Measurements from ENCODE around the gene SLC25A45.

SLC25A45 gene

DNA sequence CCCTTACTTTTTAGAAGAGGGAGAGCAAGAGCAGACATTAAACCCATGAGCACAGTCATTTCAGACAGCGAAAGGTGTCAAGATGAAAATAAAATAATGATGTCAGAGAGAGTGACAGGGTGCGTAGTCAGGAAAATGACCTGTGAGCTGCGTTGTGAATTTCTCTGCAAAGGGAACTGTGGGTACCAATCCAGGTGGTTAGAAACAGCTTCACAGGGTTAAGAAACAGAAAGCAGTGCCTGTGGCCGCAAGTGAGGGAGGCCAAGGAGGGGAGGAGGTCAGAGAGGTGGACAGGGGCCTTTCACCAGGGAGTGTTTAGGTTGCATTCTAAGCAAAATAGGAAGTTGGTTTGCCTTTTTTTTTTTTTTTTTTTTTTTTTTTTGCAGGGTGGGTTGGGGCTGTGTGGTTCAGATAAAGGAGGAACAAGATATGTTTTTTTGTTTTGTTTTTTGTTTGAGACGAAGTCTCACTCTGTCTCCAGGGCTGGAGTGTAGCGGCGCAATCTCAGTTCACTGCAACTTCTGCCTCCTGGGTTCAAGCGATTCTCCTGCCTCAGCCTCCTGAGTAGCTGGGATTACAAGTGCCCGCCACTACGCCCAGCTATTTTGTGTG lies 20.0 kb downstream of the SLC25A45 start:
- Histone ChIP-seq H2AFZ (no peak overlapping the region), H3K79me2 (peaks cover 7% of the 10 kb centered on the region), H3K27ac (no peak overlapping the region), H3K4me2 (ENCODE audit: low read length) (no peak overlapping the region), H3K4me3 (ENCODE audit: low read depth, low read length) (no peak overlapping the region), H3K9me3 (ENCODE audit: control insufficient read depth, low read length) (no peaks in the 10 kb centered on the region), H3K36me3 (ENCODE audit: control insufficient read depth, insufficient read depth, low read length) (no peaks in the 10 kb centered on the region), H3K4me1 (no peaks in the 10 kb centered on the region), H3K27me3 (ENCODE audit: control insufficient read depth, insufficient read depth, low read length) (no peaks in the 10 kb centered on the region), H3K9ac (no peak overlapping the region)
- TF ChIP-seq, protein P1, sequence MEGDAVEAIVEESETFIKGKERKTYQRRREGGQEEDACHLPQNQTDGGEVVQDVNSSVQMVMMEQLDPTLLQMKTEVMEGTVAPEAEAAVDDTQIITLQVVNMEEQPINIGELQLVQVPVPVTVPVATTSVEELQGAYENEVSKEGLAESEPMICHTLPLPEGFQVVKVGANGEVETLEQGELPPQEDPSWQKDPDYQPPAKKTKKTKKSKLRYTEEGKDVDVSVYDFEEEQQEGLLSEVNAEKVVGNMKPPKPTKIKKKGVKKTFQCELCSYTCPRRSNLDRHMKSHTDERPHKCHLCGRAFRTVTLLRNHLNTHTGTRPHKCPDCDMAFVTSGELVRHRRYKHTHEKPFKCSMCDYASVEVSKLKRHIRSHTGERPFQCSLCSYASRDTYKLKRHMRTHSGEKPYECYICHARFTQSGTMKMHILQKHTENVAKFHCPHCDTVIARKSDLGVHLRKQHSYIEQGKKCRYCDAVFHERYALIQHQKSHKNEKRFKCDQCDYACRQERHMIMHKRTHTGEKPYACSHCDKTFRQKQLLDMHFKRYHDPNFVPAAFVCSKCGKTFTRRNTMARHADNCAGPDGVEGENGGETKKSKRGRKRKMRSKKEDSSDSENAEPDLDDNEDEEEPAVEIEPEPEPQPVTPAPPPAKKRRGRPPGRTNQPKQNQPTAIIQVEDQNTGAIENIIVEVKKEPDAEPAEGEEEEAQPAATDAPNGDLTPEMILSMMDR (IDR thresholded peaks at IDR 0.05): no peak

DNA sequence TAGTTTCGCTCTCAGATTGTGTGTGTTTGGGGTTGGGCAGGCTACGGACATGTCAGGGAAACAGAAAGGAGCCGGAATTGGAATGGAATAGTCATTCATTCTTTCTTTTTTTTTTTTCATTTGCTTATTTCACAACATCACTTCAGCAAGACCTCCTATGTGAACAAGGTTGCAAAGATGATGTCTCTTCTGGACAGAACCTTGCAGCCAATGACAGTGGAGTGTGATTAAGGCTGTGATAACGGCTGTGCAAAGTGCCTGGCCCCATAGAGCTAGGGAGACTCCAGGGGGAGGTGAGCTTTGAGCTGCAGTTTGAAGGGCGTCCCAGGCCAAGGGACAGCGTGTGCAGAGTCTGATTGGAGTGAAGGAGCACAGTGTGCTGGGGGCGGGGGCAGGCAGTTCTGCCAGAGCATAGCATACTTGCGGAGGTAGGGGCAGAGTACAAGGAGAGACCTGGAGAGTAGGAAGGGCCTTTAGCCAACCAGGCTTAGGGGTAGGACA lies 24.5 kb downstream of the SLC25A45 start:
- Histone ChIP-seq H3K9ac (no peak overlapping the region), H3K9me3 (ENCODE audit: control insufficient read depth, low read length) (no peaks in the 10 kb centered on the region), H2AFZ (no peak overlapping the region), H3K4me1 (no peaks in the 10 kb centered on the region), H3K79me2 (no peaks in the 10 kb centered on the region), H3K27ac (no peak overlapping the region), H3K36me3 (ENCODE audit: control insufficient read depth, insufficient read depth, low read length) (no peaks in the 10 kb centered on the region), H3K27me3 (ENCODE audit: control insufficient read depth, insufficient read depth, low read length) (no peaks in the 10 kb centered on the region), H3K4me2 (ENCODE audit: low read length) (no peak overlapping the region), H3K4me3 (ENCODE audit: low read depth, low read length) (no peak overlapping the region)
- TF ChIP-seq, protein P1 (IDR thresholded peaks at IDR 0.05): no peak

DNA sequence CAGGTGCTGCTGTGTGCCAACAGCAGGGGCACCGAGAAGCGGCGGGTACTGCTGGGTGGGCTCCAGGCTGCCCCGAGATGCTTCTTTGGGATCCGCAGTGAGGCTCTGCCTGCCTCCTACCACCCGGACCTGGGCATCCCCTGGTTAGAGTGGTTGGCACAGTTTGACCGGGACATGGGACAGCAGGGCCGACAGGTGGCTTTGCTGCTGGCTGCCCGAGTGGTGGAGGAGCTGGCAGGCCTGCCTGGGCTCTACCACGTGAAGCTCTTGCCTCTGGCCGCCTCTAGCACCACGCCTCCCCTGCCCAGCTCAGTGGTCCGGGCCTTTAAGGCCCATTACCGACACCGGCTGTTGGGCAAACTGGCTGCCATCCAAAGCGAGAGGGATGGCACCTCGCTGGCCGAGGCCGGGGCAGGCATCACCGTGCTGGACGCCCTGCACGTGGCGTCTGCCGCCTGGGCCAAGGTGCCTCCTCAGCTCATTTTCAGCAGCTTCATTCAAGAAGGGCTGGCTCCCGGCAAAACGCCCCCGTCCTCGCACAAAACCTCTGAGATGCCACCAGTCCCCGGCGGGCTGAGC lies 26.0 kb downstream of the SLC25A45 start:
- Histone ChIP-seq H3K36me3 (ENCODE audit: control insufficient read depth, insufficient read depth, low read length) (no peaks in the 10 kb centered on the region), H3K27ac (no peak overlapping the region), H3K9me3 (ENCODE audit: control insufficient read depth, low read length) (no peaks in the 10 kb centered on the region), H3K4me2 (ENCODE audit: low read length) (no peak overlapping the region), H3K4me1 (no peaks in the 10 kb centered on the region), H2AFZ (no peak overlapping the region), H3K79me2 (no peaks in the 10 kb centered on the region), H3K27me3 (ENCODE audit: control insufficient read depth, insufficient read depth, low read length) (no peaks in the 10 kb centered on the region), H3K4me3 (ENCODE audit: low read depth, low read length) (no peak overlapping the region), H3K9ac (no peak overlapping the region)
- TF ChIP-seq, protein P1 (IDR thresholded peaks at IDR 0.05): no peak

DNA sequence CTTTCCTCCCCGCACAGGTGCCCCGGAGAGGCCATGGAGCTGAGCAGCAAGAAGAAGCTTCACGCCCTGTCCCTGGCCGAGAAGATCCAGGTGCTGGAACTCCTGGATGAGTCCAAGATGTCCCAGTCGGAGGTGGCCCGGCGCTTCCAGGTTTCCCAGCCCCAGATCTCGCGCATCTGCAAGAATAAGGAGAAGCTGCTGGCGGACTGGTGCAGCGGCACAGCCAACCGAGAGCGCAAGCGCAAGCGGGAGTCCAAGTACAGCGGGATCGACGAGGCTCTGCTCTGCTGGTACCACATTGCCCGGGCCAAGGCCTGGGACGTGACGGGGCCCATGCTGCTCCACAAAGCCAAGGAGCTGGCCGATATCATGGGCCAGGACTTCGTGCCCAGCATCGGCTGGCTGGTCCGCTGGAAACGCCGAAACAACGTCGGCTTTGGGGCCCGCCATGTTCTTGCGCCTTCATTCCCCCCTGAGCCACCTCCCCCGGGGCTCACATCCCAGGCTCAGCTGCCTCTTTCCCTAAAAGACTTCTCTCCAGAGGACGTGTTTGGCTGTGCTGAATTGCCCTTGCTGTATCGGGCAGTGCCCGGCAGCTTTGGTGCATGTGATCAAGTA lies 26.6 kb downstream of the SLC25A45 start:
- no peaks in the 10 kb centered on the region for H3K79me2 ChIP-seq
- H3K4me3 ChIP-seq (ENCODE audit: low read depth, low read length): no peak overlapping the region
- no peaks in the 10 kb centered on the region for H3K9me3 ChIP-seq (ENCODE audit: control insufficient read depth, low read length)
- H3K4me2 ChIP-seq (ENCODE audit: low read length): peak overlapping the region; percentile 17
- no peaks in the 10 kb centered on the region for H3K36me3 ChIP-seq (ENCODE audit: control insufficient read depth, insufficient read depth, low read length)
- no peaks in the 10 kb centered on the region for H3K4me1 ChIP-seq
- TF ChIP-seq, protein P1 (IDR thresholded peaks at IDR 0.05): no peak
- H2AFZ ChIP-seq: peak overlapping the region; percentile 72
- no peak overlapping the region for H3K9ac ChIP-seq
- no peaks in the 10 kb centered on the region for H3K27me3 ChIP-seq (ENCODE audit: control insufficient read depth, insufficient read depth, low read length)
- H3K27ac ChIP-seq: peak overlapping the region; percentile 53
